Endothelial cell (in vitro differentiated cells): ENCODE data around the gene NAP1L4. TPM values are rescaled to one million over a fixed set of nuclear protein-coding genes. Genes with fewer than 3 reads are reported as not detected.

ENCODE experiments used
- DNase-seq: peaks from one replicate; pipeline ENCODE4 v3.0.0; 2021; ENCODE audit warnings: low spot score
- H3K27ac Mint-ChIP-seq: one replicate; pipeline ENCODE4 v1.8.0; 2021; ENCODE audit warnings: mixed read lengths, inconsistent platforms; ENCODE audit not compliant: unreplicated experiment
- H3K27me3 Mint-ChIP-seq: one replicate; pipeline ENCODE4 v1.8.0; 2021; ENCODE audit warnings: mild to moderate bottlenecking, moderate library complexity, mixed read lengths, inconsistent platforms; ENCODE audit not compliant: unreplicated experiment
- H3K36me3 Mint-ChIP-seq: one replicate; pipeline ENCODE4 v1.8.0; 2021; ENCODE audit warnings: mild to moderate bottlenecking, low read depth, mixed read lengths, inconsistent platforms; ENCODE audit not compliant: unreplicated experiment
- H3K4me1 Mint-ChIP-seq: one replicate; pipeline ENCODE4 v1.8.0; 2021; ENCODE audit warnings: mild to moderate bottlenecking, mixed read lengths, inconsistent platforms; ENCODE audit not compliant: unreplicated experiment
- H3K4me3 Mint-ChIP-seq: one replicate; pipeline ENCODE4 v1.8.0; 2021; ENCODE audit warnings: mild to moderate bottlenecking, mixed read lengths, inconsistent platforms; ENCODE audit not compliant: unreplicated experiment
- H3K9me3 Mint-ChIP-seq: one replicate; pipeline ENCODE4 v1.8.0; 2021; ENCODE audit warnings: mixed read lengths, inconsistent platforms; ENCODE audit not compliant: unreplicated experiment
- total RNA-seq: library from RNA; stranded (reverse); fragmentation: NEBNext Ultra II Directional; extraction: Animal tissue kit (Norgen Biotek cat#: 25700); gene quantifications from one replicate; pipeline ENCODE4 v1.2.1, GENCODE V29; 2021; ENCODE audit not compliant: unreplicated experiment
- TF ChIP-seq, protein P1 (sequence below): fragments of 200-600 bp; sonication (generic); IDR thresholded peaks from one replicate; pipeline ENCODE4 v1.5.0; 2021; ENCODE audit warnings: antibody characterized with exemption; ENCODE audit not compliant: unreplicated experiment

Gene NAP1L4
- total RNA-seq, 1 donor from 2014 or later, result 148 TPM

DNA sequence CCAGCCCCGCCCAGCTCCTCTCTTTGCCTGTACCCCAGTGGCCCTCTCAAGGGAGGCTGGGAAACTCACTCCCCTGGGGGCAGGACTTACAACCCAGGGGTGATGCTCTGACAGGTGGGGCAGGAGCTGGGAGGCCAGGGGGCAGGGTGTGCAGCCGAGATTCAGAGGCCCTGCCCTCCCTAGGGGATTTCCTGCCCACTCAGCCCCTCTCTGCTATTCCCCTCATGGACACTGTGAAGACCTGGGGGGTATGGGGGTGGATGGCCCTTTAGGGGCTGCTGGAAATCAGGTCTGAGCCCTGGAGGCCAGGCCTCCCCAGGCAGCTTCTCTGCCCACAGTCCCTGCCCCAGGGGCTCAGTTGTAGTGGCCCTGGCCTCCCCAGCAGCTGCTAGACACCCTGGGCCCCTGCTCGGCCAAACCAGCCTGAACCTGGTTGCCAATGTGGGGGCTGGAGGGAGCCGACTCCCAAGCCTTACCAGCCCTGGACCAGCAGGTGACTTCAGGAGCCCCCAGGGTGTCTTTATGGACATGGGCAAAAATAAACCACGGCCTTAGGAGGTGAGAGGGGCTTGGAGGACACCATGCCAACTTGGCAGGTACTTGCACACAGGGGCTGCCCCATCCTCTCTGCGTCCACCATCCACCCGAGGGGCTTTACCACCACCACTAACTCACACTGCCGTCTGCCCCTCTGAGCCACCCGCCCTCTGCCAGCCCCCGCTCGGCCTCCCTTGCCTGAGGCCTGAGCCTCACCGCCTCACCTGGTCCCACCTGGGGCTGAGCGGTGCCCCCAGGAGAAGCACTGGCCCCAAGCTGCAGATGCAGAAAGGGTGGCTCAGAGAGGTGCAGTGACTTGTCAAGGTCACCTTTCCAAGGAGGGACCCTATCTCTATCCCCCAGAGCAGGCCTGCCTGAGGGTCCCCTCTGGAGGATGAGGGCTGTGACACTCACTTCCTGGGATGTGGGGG lies 60.1 kb downstream of the NAP1L4 start:
- H3K36me3 Mint-ChIP-seq, result no peaks in the 10 kb centered on the region
- no peaks in the 10 kb centered on the region for H3K4me1 Mint-ChIP-seq
- no peak for DNase-seq
- no peaks in the 10 kb centered on the region for H3K9me3 Mint-ChIP-seq
- H3K27me3 Mint-ChIP-seq, result peaks cover 15% of the 10 kb centered on the region
- TF ChIP-seq, protein P1, sequence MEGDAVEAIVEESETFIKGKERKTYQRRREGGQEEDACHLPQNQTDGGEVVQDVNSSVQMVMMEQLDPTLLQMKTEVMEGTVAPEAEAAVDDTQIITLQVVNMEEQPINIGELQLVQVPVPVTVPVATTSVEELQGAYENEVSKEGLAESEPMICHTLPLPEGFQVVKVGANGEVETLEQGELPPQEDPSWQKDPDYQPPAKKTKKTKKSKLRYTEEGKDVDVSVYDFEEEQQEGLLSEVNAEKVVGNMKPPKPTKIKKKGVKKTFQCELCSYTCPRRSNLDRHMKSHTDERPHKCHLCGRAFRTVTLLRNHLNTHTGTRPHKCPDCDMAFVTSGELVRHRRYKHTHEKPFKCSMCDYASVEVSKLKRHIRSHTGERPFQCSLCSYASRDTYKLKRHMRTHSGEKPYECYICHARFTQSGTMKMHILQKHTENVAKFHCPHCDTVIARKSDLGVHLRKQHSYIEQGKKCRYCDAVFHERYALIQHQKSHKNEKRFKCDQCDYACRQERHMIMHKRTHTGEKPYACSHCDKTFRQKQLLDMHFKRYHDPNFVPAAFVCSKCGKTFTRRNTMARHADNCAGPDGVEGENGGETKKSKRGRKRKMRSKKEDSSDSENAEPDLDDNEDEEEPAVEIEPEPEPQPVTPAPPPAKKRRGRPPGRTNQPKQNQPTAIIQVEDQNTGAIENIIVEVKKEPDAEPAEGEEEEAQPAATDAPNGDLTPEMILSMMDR, result no peak
- no peak overlapping the region for H3K27ac Mint-ChIP-seq
- no peak overlapping the region for H3K4me3 Mint-ChIP-seq

DNA sequence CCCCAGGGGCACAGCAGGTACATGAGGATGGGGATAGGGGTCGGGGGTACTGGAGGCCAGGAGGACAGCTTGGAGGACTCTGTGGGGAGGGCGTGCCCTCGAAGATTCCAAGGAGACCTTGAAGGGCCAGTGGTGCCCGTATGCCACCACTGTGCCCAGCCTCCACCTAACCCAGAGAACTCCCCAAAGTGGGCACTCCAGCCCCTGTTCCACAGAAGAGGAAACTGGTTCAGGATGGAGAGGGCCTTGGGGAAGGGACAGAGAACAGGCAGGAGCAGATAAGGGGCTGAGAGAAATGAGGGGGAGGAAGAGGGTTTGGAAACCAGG lies 60.7 kb downstream of the NAP1L4 start:
- Mint-ChIP-seq H3K4me3 (no peak overlapping the region), H3K4me1 (no peaks in the 10 kb centered on the region), H3K27ac (no peak overlapping the region), H3K27me3 (peaks cover 16% of the 10 kb centered on the region), H3K36me3 (no peaks in the 10 kb centered on the region), H3K9me3 (no peaks in the 10 kb centered on the region)
- TF ChIP-seq, protein P1, result no peak
- DNase-seq, result no peak

DNA sequence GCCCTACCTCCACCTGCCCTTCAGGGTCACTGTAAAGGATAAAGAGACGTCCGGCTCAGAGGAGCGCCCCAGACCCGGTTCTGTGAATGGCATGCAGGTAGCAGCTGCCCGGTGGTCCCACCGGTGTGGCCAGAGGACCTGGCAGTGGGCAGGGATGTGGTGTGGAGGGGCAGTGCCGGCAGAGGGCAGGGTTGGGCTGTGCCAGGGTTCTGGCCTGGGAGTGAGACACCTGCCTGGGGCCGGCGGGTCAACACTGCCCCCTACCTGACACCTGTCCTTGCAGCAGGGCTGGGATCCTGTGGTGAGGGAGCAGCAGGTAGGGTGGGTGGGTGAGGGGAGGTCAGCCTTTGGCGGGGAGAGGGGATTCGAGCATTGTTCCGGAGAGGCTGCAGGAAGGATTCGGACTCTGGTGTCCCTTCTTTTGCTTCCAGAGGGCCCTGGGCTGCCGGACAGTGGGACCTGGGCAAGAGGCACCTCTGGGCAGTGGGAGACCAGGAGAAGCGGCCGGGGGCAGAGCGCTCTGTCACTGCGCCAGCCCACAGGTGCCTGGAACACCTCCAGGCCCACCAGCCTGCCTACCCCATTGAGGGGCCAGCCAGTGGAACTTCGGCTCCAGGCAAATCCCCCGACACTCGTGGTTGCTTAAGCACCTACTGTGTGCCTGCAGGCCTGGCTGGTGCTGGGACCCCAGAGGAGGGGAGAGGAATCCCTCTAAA lies 61.3 kb downstream of the NAP1L4 start:
- Mint-ChIP-seq H3K36me3 (no peaks in the 10 kb centered on the region), H3K27me3 (peaks cover 18% of the 10 kb centered on the region)
- peak; percentile 66 for DNase-seq

GRCh38 chr11:2929950-2930703 lies 62.0 kb downstream of the NAP1L4 start:
- peak; percentile 38 for DNase-seq
- peak overlapping the region; percentile 67 for H3K27ac Mint-ChIP-seq
- peaks cover 20% of the 10 kb centered on the region for H3K27me3 Mint-ChIP-seq

More for the DNA sequence above, 61.3 kb downstream of the NAP1L4 start:
- Mint-ChIP-seq H3K4me1 (no peaks in the 10 kb centered on the region), H3K27ac (peak overlapping the region; percentile 61), H3K9me3 (no peaks in the 10 kb centered on the region), H3K4me3 (peak overlapping the region; percentile 78)
- TF ChIP-seq, protein P1, result peak; percentile 67

More at GRCh38 chr11:2929950-2930703, 62.0 kb downstream of the NAP1L4 start:
- TF ChIP-seq, protein P1, result no peak
- Mint-ChIP-seq H3K36me3 (no peaks in the 10 kb centered on the region), H3K4me3 (peak overlapping the region; percentile 78), H3K9me3 (no peaks in the 10 kb centered on the region), H3K4me1 (no peaks in the 10 kb centered on the region)
